IPS-15b (cell line): ENCODE data around the gene C1RL.

Experiments
- H3K27me3 ChIP-seq: one replicate; pipeline ENCODE4 v1.6.1; 2013; ENCODE audit warnings: low read length; ENCODE audit not compliant: control insufficient read depth, insufficient read depth
- H3K36me3 ChIP-seq: one replicate; pipeline ENCODE4 v1.6.1; 2013; ENCODE audit warnings: low read length; ENCODE audit not compliant: control insufficient read depth, insufficient read depth
- H3K4me1 ChIP-seq: one replicate; pipeline ENCODE4 v1.6.1; 2013; ENCODE audit warnings: mild to moderate bottlenecking, low read length; ENCODE audit not compliant: control insufficient read depth, insufficient read depth
- H3K4me3 ChIP-seq: one replicate; pipeline ENCODE4 v1.5.1; 2013; ENCODE audit warnings: low read depth, low read length
- H3K9ac ChIP-seq: one replicate; pipeline ENCODE4 v1.6.1; 2013; ENCODE audit warnings: low read depth, mild to moderate bottlenecking, low read length
- H3K9me3 ChIP-seq: one replicate; pipeline ENCODE4 v1.6.1; 2013; ENCODE audit warnings: mild to moderate bottlenecking, low read length; ENCODE audit not compliant: control insufficient read depth, insufficient read depth

The C1RL gene

DNA sequence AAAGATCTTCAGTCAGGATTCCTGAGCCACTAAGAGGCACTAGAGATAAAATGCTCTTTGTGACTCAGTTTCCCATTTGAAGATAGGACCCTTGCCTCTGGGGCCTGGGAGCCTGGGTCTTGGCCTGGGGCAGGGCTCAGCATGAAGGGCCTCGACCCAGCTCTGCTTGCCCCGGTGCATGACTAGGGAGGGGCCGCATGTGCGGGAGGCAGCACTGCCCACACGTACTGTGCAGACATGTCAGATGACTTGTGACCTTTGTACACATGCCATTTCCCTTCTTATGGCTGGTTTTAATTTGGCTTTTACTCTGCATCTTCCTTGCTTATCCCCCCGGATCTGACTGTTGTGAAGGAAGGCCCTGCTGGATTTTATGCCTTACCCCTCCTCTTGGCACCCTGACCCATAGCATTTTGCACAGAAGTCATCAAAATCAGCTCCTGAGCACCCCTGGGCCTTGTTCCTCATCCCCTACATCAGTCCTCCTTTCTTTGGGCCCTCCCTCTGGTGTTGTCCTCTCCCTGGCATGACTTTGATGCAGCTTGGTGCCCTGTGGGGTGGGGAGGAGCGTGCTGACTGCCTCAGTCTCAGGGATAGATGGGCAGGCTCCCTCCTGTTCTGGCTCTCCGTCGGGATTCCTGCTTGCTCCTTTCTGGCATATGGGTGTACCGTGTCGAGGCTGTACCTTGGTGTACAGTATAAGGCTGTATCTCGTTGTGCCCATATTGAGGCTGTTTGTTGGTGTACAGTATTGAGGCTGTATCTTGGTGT, 25.6 kb upstream of the C1RL start:
- peaks cover 19% of the 10 kb centered on the region for H3K36me3 ChIP-seq
- no peak overlapping the region for H3K4me3 ChIP-seq
- peaks cover 4% of the 10 kb centered on the region for H3K27me3 ChIP-seq
- no peaks in the 10 kb centered on the region for H3K9me3 ChIP-seq
- no peak overlapping the region for H3K9ac ChIP-seq
- peaks cover 4% of the 10 kb centered on the region for H3K4me1 ChIP-seq

DNA sequence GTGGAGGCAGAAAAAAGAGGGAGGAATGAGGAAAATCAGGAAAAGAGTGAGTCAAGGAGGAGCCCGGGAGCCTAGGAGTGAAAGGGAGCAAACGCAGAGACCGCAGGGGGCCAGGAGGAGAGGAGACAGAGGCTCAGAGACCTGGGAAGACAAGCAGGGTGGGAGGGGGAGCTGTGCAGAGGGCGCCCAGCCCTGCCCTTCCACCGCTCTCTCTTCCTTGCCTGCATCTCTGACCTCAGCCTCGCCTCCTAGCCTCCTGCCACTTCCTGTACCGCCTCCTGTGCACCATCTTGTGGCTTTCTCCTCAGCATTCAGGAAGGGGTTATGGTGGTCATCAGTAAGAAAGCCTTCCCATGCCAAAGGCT, 22.5 kb upstream of the C1RL start:
- no peak overlapping the region for H3K9ac ChIP-seq
- H3K9me3 ChIP-seq, result no peaks in the 10 kb centered on the region
- H3K4me3 ChIP-seq, result peak overlapping the region; percentile 88
- H3K27me3 ChIP-seq, result peaks cover 11% of the 10 kb centered on the region
- peaks cover 13% of the 10 kb centered on the region for H3K4me1 ChIP-seq
- peaks cover 13% of the 10 kb centered on the region for H3K36me3 ChIP-seq

DNA sequence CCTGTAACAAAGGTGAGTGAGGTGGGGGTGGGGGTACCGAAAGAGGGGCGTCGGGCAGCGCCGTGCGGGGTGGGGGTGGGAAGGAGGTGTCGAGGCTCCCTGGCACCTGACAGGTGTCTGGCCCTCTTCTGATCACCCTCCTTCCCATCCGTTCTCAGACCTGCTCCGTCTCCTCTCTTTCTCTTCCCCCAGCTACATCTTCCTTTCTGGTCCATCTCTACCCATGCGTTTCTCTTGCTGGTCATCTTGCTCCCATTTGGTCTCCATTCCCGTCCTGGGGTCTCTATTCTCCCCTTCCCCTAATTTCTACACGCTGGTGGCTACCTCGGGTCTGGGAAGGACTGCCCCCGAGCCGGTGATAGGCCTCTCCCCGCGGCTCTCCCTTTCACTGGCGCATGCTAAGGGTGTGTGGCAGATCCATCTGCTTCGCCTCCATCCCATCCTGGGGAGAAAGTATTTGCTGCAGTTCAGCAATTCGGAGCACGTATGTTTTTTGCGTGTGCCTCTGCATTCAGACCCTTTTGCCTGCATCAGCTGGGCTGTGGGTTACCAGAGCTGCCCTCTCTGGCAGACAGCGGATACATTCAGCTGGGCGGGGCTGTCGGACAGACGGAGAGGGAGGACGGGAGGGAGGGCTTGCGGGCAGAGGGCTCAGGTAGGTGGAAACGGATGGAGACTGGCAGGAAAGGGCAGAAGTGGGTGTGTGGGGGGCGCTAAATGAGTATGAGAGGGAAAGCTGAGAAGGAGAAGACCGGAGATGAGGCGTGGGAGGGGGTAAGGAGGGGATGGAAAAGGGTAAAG, 21.9 kb upstream of the C1RL start:
- Histone ChIP-seq H3K4me1 (peaks cover 13% of the 10 kb centered on the region), H3K4me3 (peak overlapping the region; percentile 88), H3K9ac (no peak overlapping the region), H3K27me3 (peaks cover 11% of the 10 kb centered on the region), H3K9me3 (no peaks in the 10 kb centered on the region), H3K36me3 (peaks cover 7% of the 10 kb centered on the region)

DNA sequence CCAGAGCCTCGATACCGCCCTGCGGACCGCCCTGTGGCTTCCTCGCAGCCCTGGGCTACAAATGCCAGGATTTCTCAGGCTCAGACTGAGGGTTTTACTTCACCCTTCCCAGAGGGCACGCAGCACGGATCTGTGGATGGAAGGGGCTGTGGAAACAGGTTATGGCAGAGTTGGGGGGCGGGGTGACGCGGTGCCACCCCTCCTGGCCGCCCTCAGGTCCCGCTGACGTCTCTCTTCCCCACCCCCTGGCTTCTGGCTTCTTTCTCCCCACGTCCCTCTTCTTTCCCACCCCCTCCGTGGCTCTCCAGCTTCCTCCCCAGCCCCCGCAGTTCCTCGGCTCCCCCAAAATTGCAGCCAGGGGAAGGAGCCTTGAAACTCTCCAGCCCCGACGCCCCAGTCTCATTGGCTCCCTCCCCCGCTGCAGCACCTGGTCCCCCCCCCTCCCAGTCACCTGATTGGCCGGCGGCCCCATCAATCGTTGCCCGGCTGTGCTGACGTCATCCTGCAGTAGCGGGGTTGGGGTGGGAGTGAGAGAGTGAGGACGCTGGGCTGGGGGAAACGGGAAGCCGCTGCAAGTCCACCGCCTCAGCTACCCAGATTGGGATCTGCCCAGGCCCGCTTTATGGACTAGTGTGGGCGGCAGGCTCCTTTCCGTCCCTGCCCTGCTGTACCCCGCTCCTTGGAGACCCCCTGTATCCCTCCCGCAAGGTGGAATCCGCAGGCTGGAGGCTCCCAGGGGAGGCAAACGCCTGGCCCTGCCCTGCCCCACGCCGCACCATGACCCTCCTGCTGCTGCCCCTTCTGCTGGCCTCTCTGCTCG, 21.1 kb upstream of the C1RL start, which contains the start of gene CLSTN3:
Gene CLSTN3, plus strand, starts transcription at position 500 of the 820 bp plus-strand sequence. Its CDS starts 278 bp downstream, at position 778.
- Histone ChIP-seq H3K4me1 (peaks cover 13% of the 10 kb centered on the region), H3K4me3 (peak within 1 kb of the TSS; percentile 88), H3K9ac (peak within 1 kb of the TSS; percentile 47), H3K27me3 (peaks cover 11% of the 10 kb centered on the region), H3K36me3 (no peaks in the 10 kb centered on the region), H3K9me3 (no peaks in the 10 kb centered on the region)

DNA sequence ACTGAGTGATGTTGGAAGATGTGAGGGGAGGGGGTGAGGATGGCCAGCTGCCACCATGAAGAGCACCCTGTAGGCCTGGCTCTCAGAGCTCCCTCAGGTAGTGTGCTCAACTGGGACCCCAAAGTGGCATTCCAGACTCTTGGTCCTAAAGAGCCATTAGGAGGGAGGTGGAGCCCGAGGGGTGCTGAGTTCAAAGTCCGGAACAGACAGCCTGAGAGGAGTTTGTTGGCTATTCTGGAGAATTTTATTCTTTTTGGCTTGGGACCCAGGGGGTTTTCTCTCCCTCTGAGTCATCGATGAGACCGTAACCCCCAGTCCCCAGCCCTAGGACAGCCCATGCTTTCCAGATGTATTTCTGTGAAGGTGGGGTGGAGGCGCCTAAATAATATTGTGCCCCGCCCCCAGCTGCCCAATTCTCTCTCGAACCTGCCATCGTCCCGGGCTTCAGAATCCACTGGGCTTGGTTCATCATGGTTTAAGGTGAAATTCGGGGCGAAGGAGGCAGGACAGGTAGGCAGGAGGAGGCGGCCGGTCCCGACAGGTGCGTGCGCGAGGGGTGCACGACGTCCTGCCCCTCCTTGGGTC, 20.4 kb upstream of the C1RL start:
- peaks cover 13% of the 10 kb centered on the region for H3K4me1 ChIP-seq
- H3K9me3 ChIP-seq, result no peaks in the 10 kb centered on the region
- peak overlapping the region; percentile 47 for H3K9ac ChIP-seq
- H3K36me3 ChIP-seq, result peaks cover 3% of the 10 kb centered on the region
- H3K27me3 ChIP-seq, result peaks cover 11% of the 10 kb centered on the region
- peak overlapping the region; percentile 88 for H3K4me3 ChIP-seq

DNA sequence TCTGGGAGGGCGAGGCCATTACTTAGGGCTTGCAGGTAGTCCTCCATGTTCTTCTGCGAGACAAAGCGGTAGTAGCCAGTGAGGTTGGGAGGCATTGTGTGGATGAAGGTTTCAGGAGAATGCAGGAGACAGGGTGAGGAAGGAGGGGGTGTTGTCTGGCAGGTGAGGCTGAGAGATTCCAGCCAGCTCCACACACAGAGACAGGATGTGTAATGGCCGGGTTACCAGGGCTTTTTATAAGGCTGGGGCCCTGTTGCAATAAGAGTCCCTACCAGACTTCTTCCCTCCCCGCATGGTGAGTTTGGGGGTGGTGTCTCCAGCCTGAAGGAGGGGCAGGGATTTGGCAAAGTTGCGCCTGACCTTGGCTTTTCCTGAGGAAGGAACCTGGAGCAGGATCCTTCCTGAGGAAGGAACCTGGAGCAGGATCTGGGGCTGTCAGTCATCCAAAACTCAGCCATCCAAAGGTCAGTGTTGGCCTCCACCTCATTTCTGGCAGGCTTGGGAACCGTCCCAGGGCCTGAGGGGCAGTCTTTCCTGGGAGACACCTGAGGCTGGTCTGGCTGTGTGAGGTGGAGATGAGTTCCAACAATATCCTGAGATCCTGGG, 19.8 kb upstream of the C1RL start, which contains the start of gene RBP5:
Gene RBP5, minus strand, starts transcription at position 209 of the 606 bp plus-strand sequence. Its CDS starts 114 bp downstream, at position 95.
- Histone ChIP-seq H3K9me3 (no peaks in the 10 kb centered on the region), H3K4me1 (peaks cover 13% of the 10 kb centered on the region), H3K27me3 (peaks cover 11% of the 10 kb centered on the region), H3K4me3 (peak within 1 kb of the TSS; percentile 88), H3K36me3 (peaks cover 3% of the 10 kb centered on the region), H3K9ac (peak within 1 kb of the TSS; percentile 47)

DNA sequence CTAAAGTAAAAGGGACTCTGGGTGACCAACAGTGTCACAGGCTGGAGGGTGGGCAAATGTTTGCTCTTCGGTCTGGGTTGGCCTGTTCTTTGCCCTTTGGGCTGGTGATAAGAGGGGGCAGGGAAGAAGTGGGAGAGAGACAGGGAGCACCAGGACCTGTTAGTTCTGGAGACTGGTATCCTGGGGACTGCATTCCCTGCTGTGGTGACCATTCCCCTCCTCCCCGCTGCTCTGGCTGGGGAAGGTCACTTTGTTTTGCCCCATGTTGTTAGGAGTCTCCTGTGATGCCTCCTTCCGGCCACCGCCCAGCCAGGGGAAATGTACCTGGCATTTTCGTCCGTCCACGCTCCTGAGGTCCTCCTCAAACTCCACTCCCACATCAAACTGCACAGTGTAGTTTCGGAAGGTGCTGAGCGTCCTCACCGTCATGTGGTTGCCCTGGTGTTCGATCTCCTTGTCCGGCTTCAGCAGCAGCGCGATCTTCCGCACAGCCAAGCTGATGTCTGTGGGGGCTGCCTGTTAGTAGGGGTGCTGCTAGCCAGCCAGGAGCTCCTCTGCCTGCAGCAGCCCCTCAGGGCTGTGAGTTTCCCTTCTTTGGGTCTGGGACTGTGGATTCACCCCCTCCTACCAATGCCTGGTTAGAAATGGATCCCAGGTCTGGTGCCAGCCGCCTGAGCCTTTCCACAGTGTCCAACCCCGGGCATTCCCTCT, 19.1 kb upstream of the C1RL start:
- H3K9ac ChIP-seq, result peak overlapping the region; percentile 16
- peaks cover 11% of the 10 kb centered on the region for H3K27me3 ChIP-seq
- peaks cover 3% of the 10 kb centered on the region for H3K36me3 ChIP-seq
- no peaks in the 10 kb centered on the region for H3K9me3 ChIP-seq
- peaks cover 13% of the 10 kb centered on the region for H3K4me1 ChIP-seq
- peak overlapping the region; percentile 3 for H3K4me3 ChIP-seq

DNA sequence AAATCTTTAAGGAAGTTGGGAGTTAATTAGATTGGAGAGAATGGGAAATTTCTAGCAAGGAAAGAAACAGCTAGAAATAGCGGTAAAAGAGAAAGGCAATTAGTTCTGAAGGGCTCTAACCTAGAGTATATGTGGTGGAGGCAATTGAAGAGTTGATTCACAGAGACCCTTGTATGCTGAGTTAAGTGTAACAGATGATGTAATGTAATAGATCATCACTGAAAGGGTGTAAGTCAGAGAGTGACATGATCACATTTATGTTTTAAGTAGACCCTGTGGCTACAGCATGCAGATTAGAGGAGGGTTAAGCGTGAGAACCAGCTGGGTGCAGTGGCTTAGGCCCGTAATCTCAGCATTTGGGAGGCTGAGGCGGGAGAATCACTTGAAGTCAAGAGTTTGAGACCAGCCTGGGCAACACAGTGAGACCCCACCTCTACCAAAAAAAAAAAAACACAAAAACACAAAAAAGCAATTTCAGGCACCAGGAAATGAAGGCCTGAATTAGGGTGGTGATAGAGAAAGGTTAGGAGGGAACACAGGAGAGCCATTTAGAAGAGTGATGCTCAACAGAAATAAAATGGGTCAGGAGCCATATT, 16.7 kb upstream of the C1RL start:
- peaks cover 3% of the 10 kb centered on the region for H3K36me3 ChIP-seq
- H3K27me3 ChIP-seq, result peaks cover 8% of the 10 kb centered on the region
- H3K4me1 ChIP-seq, result peaks cover 9% of the 10 kb centered on the region
- no peak overlapping the region for H3K4me3 ChIP-seq
- H3K9me3 ChIP-seq, result no peaks in the 10 kb centered on the region
- no peak overlapping the region for H3K9ac ChIP-seq

DNA sequence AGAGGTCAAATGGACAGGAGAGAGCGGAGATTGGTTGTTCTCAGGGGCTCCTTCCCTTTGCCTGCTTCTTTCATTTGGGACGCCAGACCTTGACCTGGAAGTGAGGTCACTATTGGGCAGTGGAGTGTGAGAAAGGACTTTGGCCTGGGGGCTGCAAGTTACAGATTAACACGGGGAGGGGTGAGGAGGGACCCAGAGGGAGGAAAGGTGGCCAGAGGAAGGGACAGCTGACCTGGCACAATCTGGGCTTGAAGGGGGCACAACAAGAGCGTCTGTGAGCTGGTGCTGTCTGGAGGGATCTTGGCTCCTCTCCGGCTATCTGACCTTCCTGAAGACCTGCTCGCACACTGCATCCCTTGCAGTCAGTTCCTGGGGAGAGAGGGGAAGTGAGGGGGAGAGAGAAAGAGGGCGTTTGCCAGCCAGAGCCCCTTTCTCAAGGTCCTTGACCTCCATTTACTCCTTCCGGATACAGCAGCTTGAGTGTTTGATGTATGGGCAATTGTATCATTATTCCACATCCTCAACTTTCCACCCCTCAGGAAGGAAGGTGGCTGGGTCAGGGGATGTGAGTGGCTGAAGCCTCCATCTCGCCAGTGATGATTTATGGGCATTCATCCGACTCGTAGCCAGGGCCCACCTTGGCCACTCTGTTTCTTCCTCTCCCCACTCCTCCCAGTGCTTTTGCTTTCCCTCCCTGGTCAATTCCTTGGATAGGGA, 14.9 kb upstream of the C1RL start:
- Histone ChIP-seq H3K4me3 (no peak overlapping the region), H3K9ac (no peak overlapping the region), H3K9me3 (no peaks in the 10 kb centered on the region), H3K36me3 (peaks cover 3% of the 10 kb centered on the region), H3K27me3 (peaks cover 2% of the 10 kb centered on the region), H3K4me1 (peaks cover 6% of the 10 kb centered on the region)
